ENCODE results near the gene TOP1. TPM values are rescaled to one million over a fixed set of nuclear protein-coding genes. Genes with fewer than 3 reads are reported as not detected.
"Not testable (repeated sequence)": the region's sequence is repeated elsewhere in the genome, so short reads cannot be mapped to it uniquely, and the experiment has no call there.

Gene TOP1
- total and polyA plus RNA-seq, 3 experiments from 2014 or later = 15.0 to 103 (median 98.5) TPM

DNA sequence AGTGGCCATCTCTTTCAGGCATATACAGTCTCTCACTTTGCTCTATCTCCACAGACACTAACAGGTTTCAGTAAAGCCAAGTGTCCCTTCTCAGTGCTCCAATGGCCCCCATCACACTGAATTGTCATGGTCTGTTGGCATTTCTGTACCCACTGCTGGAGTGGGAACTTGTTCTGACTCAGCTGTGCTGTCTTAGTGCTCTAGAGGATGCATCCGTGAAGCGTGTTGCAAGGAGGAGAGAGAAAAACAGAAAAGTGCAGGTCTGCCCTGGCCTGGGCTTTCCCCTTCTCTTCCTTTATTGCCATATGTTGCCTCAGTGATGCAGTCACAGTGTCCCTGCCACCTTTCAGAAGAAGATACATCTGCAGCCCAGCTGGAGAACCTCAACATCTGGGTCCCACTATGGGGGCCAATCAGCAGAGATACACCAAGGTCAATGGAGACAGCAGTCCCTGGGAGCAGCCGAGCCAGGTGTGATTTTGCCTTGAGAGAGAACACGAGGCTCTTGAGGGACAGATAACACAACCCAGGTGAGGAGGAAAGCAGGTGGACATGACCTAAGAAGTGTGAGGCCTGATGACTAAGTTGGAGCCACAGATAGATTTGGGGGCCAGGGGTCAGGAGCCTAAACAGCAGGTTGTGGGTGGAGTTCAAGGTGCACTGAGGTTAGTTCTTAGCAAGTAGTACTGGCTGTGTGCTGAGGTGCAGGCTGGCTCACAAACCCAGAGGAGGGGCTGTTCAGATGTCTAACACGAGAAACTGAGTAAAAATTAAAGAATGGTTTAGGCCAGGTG, 103.2 kb downstream of the TOP1 start:
- Mint-ChIP-seq H3K4me3 (peak overlapping the region in 1 of 7 donors; percentile 61), H3K9me3 (no peaks in the 10 kb centered on the region), H3K27me3 (peaks cover 0 to 2% of the 10 kb centered on the region in 2 donors), H3K4me1 (peaks cover 24 to 32% (median 28%) of the 10 kb centered on the region in 3 donors), H3K27ac (peak overlapping the region in 3 of 8 donors; percentile 15 to 64 (median 50)), H3K36me3 (peaks cover 4 to 14% (median 5%) of the 10 kb centered on the region in 3 donors)
- CTCF ChIA-PET = interaction anchor here (0.9 to 5.1 kb wide), 3 partner anchors 57 to 207 kb away, joined by 3 to 82 read pairs (median 3); partner anchors contain the start of gene LPIN3
- Histone ChIP-seq H3K27ac (ENCODE audit: low read depth, low read length) (no peak overlapping the region), H3K36me3 (ENCODE audit: insufficient read depth, low read length) (no peaks in the 10 kb centered on the region), H3K9me3 (ENCODE audit: low read length) (no peaks in the 10 kb centered on the region), H3K4me1 (ENCODE audit: insufficient read depth, low read length) (peaks cover 30% of the 10 kb centered on the region), H3K4me3 (ENCODE audit: low read length) (no peak overlapping the region), H3K27me3 (ENCODE audit: insufficient read depth, low read length, poor library complexity, severe bottlenecking) (no peaks in the 10 kb centered on the region)
- no peak for DNase-seq
- POLR2A ChIA-PET = no interaction called here

GRCh38 chr20:41132388-41132775, 103.8 kb downstream of the TOP1 start:
- POLR2A ChIA-PET = interaction anchor here (0.6 kb wide), 1 partner anchor 23 kb away, joined by 4 read pairs; no protein-coding TSS in a partner anchor
- H3K4me1 ChIP-seq (ENCODE audit: insufficient read depth, low read length) = peaks cover 30% of the 10 kb centered on the region
- Mint-ChIP-seq H3K36me3 (peaks cover 4 to 11% (median 5%) of the 10 kb centered on the region in 3 donors), H3K27ac (peak overlapping the region in 1 of 8 donors; percentile 56), H3K4me1 (peaks cover 24 to 32% (median 28%) of the 10 kb centered on the region in 3 donors)
- not testable (repeated sequence) for H3K4me3 Mint-ChIP-seq; DNase-seq; H3K36me3 ChIP-seq (ENCODE audit: insufficient read depth, low read length); H3K27ac ChIP-seq (ENCODE audit: low read depth, low read length); H3K27me3 Mint-ChIP-seq; H3K9me3 ChIP-seq (ENCODE audit: low read length); H3K4me3 ChIP-seq (ENCODE audit: low read length); H3K27me3 ChIP-seq (ENCODE audit: insufficient read depth, low read length, poor library complexity, severe bottlenecking); H3K9me3 Mint-ChIP-seq
- CTCF ChIA-PET = interaction anchor here (0.7 to 7.5 kb wide), 4 partner anchors 24 to 207 kb away, joined by 3 to 193 read pairs (median 43); partner anchors contain the start of gene LPIN3

DNA sequence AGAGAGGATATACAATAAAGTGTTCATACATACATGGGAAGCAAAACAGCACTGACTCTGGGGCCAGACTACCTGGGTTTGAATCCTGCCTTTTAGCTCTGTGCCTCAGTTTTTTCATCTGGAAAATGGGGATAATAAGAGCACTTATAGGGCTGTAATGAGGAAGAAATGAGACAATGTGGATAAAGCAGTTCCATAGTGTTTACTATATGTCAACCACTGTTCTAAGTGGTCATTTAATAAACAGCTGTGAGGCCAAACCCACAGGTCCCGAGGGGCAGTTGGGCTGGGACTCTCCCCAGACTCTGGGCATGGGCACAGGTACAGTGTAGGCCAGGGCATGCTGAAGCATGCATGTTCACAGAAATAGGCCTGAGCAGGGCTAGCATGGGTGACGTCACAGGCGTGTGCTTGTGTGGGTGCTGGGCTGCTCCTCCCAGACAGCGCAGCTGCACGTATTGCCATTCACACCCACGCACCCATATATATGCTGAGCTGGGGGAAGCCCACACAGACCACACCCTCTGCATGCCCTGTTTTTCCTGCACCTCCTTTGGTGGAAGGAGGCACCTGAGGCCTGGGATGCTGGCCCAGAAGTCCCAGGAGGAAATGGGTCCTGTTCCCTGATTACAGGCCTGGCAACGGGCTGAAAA, 105.2 kb downstream of the TOP1 start:
- H3K27ac Mint-ChIP-seq = peak overlapping the region in 6 of 8 donors; percentile 26 to 80 (median 68)
- peaks cover 4 to 16% (median 5%) of the 10 kb centered on the region in 3 donors for H3K36me3 Mint-ChIP-seq
- H3K27me3 Mint-ChIP-seq = peaks cover 0 to 2% of the 10 kb centered on the region in 2 donors
- POLR2A ChIA-PET = interaction anchor here (1.8 kb wide), 1 partner anchor 22 kb away, joined by 5 read pairs; no protein-coding TSS in a partner anchor
- H3K9me3 Mint-ChIP-seq = no peaks in the 10 kb centered on the region
- peak overlapping the region in 1 of 7 donors; percentile 65 for H3K4me3 Mint-ChIP-seq
- Histone ChIP-seq H3K4me1 (ENCODE audit: insufficient read depth, low read length) (peaks cover 31% of the 10 kb centered on the region), H3K27ac (ENCODE audit: low read depth, low read length) (no peak overlapping the region), H3K36me3 (ENCODE audit: insufficient read depth, low read length) (no peaks in the 10 kb centered on the region), H3K9me3 (ENCODE audit: low read length) (no peaks in the 10 kb centered on the region), H3K27me3 (ENCODE audit: insufficient read depth, low read length, poor library complexity, severe bottlenecking) (no peaks in the 10 kb centered on the region), H3K4me3 (ENCODE audit: low read length) (no peak overlapping the region)
- peaks cover 27 to 35% (median 31%) of the 10 kb centered on the region in 3 donors for H3K4me1 Mint-ChIP-seq
- CTCF ChIA-PET = interaction anchor here (0.8 to 7.5 kb wide), 13 partner anchors 8 to 205 kb away, joined by 3 to 193 read pairs (median 12); partner anchors contain the start of gene LPIN3
- peak in 2 of 5 donors; percentile 26 to 56 for DNase-seq

- peaks cover 4 to 17% (median 5%) of the 10 kb centered on the region in 3 donors for H3K36me3 Mint-ChIP-seq
- H3K36me3 ChIP-seq (ENCODE audit: insufficient read depth, low read length) = no peaks in the 10 kb centered on the region
- ChIA-PET POLR2A (interaction anchor here (0.6 to 1.8 kb wide), 5 partner anchors 16 to 98 kb away, joined by 3 to 5 read pairs (median 4); no protein-coding TSS in a partner anchor), CTCF (interaction anchor here (0.7 to 7.5 kb wide), 33 partner anchors 9 to 210 kb away, joined by 3 to 193 read pairs (median 6); partner anchors contain the start of gene LPIN3)
- no peaks in the 10 kb centered on the region for H3K27me3 ChIP-seq (ENCODE audit: insufficient read depth, low read length, poor library complexity, severe bottlenecking)
- H3K4me3 ChIP-seq (ENCODE audit: low read length) = no peak overlapping the region
- no peak overlapping the region for H3K27ac ChIP-seq (ENCODE audit: low read depth, low read length)
- peak overlapping the region in 2 of 7 donors; percentile 54 to 87 for H3K4me3 Mint-ChIP-seq
- H3K27me3 Mint-ChIP-seq = peaks cover 0 to 2% of the 10 kb centered on the region in 2 donors
- no peaks in the 10 kb centered on the region for H3K9me3 Mint-ChIP-seq
- peaks cover 33 to 43% (median 39%) of the 10 kb centered on the region in 3 donors for H3K4me1 Mint-ChIP-seq
- peak overlapping the region in 5 of 8 donors; percentile 79 to 92 (median 84) for H3K27ac Mint-ChIP-seq
- no peak for DNase-seq
- peaks cover 39% of the 10 kb centered on the region for H3K4me1 ChIP-seq (ENCODE audit: insufficient read depth, low read length)
- H3K9me3 ChIP-seq (ENCODE audit: low read length) = no peaks in the 10 kb centered on the region
Measured at GRCh38 chr20:41134362-41135186, 106.0 kb downstream of the TOP1 start.

DNA sequence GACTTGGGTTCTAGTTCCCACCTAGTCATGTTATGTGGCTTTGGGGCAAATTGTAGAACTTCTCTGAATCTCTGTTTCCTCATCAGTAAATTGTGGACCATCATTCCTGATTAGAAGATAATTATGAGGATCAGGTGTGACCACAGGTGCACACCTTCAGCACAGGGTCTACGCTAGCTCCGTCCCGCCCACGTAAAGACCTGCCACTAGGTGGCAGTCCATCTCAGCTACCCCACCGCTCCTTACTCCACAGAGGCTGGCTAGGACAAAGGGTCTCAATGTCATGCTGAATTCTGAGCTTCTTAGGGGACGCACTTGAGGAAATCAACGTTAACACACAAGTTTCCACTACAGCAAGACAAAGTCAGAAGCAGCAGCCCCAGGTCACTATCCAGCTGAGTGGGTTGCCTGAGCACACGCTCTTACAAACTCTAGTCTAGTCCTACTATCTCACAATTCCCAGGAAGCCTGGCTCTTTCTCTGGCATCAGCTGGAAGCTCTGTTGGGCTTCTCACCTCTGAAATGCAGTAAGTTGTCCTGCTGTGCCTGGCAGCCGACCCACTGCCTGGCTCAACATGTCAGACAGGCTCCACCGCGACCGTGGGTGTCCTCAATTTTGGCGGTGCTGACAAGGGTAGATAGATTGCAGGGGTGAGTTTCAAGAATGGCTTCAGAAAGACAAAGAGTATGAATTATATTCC, 106.7 kb downstream of the TOP1 start:
- H3K27me3 Mint-ChIP-seq = peaks cover 0 to 4% of the 10 kb centered on the region in 2 donors
- no peaks in the 10 kb centered on the region for H3K9me3 ChIP-seq (ENCODE audit: low read length)
- no peaks in the 10 kb centered on the region for H3K36me3 ChIP-seq (ENCODE audit: insufficient read depth, low read length)
- peak; percentile 44 to 78 (median 58) for DNase-seq
- peaks cover 4 to 17% (median 6%) of the 10 kb centered on the region in 3 donors for H3K36me3 Mint-ChIP-seq
- peak overlapping the region; percentile 80 to 97 (median 92) for H3K27ac Mint-ChIP-seq
- H3K4me3 Mint-ChIP-seq = peak overlapping the region; percentile 87 to 94 (median 89)
- ChIA-PET POLR2A (interaction anchor here (0.6 to 1.8 kb wide), 6 partner anchors 15 to 97 kb away, joined by 3 to 5 read pairs (median 4); no protein-coding TSS in a partner anchor), CTCF (interaction anchor here (0.7 to 7.5 kb wide), 34 partner anchors 10 to 209 kb away, joined by 3 to 193 read pairs (median 6); partner anchors contain the start of gene LPIN3)
- H3K4me1 ChIP-seq (ENCODE audit: insufficient read depth, low read length) = peaks cover 46% of the 10 kb centered on the region
- peaks cover 41 to 50% (median 46%) of the 10 kb centered on the region in 3 donors for H3K4me1 Mint-ChIP-seq
- H3K27me3 ChIP-seq (ENCODE audit: insufficient read depth, low read length, poor library complexity, severe bottlenecking) = no peaks in the 10 kb centered on the region
- no peak overlapping the region for H3K27ac ChIP-seq (ENCODE audit: low read depth, low read length)
- H3K4me3 ChIP-seq (ENCODE audit: low read length) = no peak overlapping the region
- H3K9me3 Mint-ChIP-seq = no peaks in the 10 kb centered on the region

DNA sequence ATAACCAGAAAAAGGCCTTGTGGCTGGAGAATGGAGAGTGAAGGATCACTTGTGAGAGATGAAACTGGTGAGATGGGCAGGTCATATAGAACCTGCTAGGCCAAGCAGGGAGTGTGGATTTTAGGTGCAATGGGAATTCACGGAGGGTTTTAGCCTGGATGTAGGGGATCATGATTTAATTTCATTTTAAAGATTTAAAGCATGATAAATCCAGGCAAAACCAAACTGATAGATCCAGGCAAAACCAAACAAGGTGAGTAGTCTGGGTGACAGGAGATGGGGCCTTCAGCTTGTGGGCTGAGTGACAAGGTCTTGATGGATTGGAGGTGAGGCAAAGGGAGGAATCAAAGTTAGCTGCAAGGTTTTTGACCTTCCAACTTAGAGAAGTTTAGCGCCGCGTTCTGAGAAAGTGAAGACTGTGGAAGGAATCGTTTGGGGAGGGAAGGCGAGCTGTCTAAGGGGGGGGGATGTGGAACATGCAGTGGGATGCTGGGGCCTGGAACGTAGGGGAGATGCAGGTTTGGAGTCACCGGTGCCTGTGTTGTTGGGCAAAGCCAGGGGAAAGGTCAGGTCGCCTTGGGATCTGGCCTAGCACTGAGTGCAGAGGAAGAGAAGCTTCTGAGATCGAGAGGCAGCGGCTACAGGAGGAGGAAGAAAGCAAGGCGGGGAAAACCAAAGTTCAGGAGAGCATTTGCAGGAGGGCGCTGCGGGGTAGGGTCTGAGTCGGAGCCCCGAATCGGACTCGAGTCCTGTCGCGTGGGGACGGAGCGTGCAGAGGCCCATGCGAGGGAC, 107.5 kb downstream of the TOP1 start:
- peaks cover 0 to 4% of the 10 kb centered on the region in 2 donors for H3K27me3 Mint-ChIP-seq
- H3K4me3 ChIP-seq (ENCODE audit: low read length) = peak overlapping the region; percentile 64
- peak overlapping the region; percentile 87 to 94 (median 89) for H3K4me3 Mint-ChIP-seq
- no peaks in the 10 kb centered on the region for H3K27me3 ChIP-seq (ENCODE audit: insufficient read depth, low read length, poor library complexity, severe bottlenecking)
- CTCF ChIA-PET = interaction anchor here (0.7 to 7.5 kb wide), 29 partner anchors 9 to 208 kb away, joined by 3 to 193 read pairs (median 7); partner anchors contain the start of gene LPIN3
- no peaks in the 10 kb centered on the region for H3K9me3 ChIP-seq (ENCODE audit: low read length)
- H3K27ac ChIP-seq (ENCODE audit: low read depth, low read length) = peak overlapping the region; percentile 41
- H3K9me3 Mint-ChIP-seq = no peaks in the 10 kb centered on the region
- peak in 1 of 5 donors; percentile 54 for DNase-seq
- peaks cover 54% of the 10 kb centered on the region for H3K4me1 ChIP-seq (ENCODE audit: insufficient read depth, low read length)
- POLR2A ChIA-PET = interaction anchor here (0.8 to 4.1 kb wide), 4 partner anchors 20 to 97 kb away, joined by 3 to 69 read pairs (median 4); no protein-coding TSS in a partner anchor
- H3K4me1 Mint-ChIP-seq = peaks cover 48 to 58% (median 54%) of the 10 kb centered on the region in 3 donors
- H3K36me3 ChIP-seq (ENCODE audit: insufficient read depth, low read length) = no peaks in the 10 kb centered on the region
- H3K27ac Mint-ChIP-seq = peak overlapping the region; percentile 80 to 97 (median 92)
- H3K36me3 Mint-ChIP-seq = peaks cover 4 to 17% (median 4%) of the 10 kb centered on the region in 3 donors

Measured in CD8-positive, alpha-beta memory T cell (primary cell).